Left renal cortex interstitium (tissue), 4 donors: Measurements from ENCODE around the gene IQUB. TPM values are rescaled to one million over a fixed set of nuclear protein-coding genes. Genes with fewer than 3 reads are reported as not detected.
"Not testable (repeated sequence)": the region's sequence is repeated elsewhere in the genome, so short reads cannot be mapped to it uniquely, and the experiment has no call there.

Experiments
- DNase-seq, 4 donors: peaks; one replicate each; pipeline ENCODE4 v3.0.0-alpha.2; 2013; ENCODE audit warnings: low read depth in 4 of 4, low spot score in 2 of 4, missing footprints in 1 of 4
- polyA plus RNA-seq, 4 donors: library from polyadenylated mRNA; unstranded; fragments of 120-200 nt; gene quantifications; one replicate each; pipeline ENCODE4 v1.2.1, GENCODE V29; 2013; ENCODE audit not compliant: insufficient read length in 4 of 4

IQUB gene
- polyA plus RNA-seq, 4 donors = 4.3 to 7.2 (median 5.9) TPM

- no peak for DNase-seq
Observed at GRCh38 chr7:123498031-123498430, 36.4 kb downstream of the IQUB start.

- DNase-seq = peak in 1 of 4 donors; percentile 15
Observed at GRCh38 chr7:123494193-123494796, 40.1 kb downstream of the IQUB start.

GRCh38 chr7:123492485-123492884 lies 41.9 kb downstream of the IQUB start:
- DNase-seq = no peak

- DNase-seq = no peak
Observed at GRCh38 chr7:123485721-123486120, 48.7 kb downstream of the IQUB start.

GRCh38 chr7:123485187-123485586 lies 49.2 kb downstream of the IQUB start:
- DNase-seq = no peak

- DNase-seq = no peak
Observed at GRCh38 chr7:123484199-123484598, 50.2 kb downstream of the IQUB start.

GRCh38 chr7:123480107-123480506 lies 54.3 kb downstream of the IQUB start:
- no peak for DNase-seq

- DNase-seq = not testable (repeated sequence)
Observed at GRCh38 chr7:123478056-123478455, 56.3 kb downstream of the IQUB start.

GRCh38 chr7:123472750-123473445 lies 61.5 kb downstream of the IQUB start:
- DNase-seq = no peak

- no peak for DNase-seq
Observed at GRCh38 chr7:123472327-123472726, 62.1 kb downstream of the IQUB start.

GRCh38 chr7:123468303-123468702 lies 66.1 kb downstream of the IQUB start:
- no peak for DNase-seq

- DNase-seq = no peak
Observed at GRCh38 chr7:123463890-123464289, 70.5 kb downstream of the IQUB start.

GRCh38 chr7:123460616-123461015 lies 73.8 kb downstream of the IQUB start:
- DNase-seq = no peak

GRCh38 chr7:123455965-123456470 lies 78.4 kb downstream of the IQUB start:
- no peak for DNase-seq

GRCh38 chr7:123440101-123440548 lies 94.3 kb downstream of the IQUB start:
- DNase-seq = no peak

- no peak for DNase-seq
Observed at GRCh38 chr7:123439191-123439590, 95.2 kb downstream of the IQUB start.

- no peak for DNase-seq
Observed at GRCh38 chr7:123437447-123437995, 96.9 kb downstream of the IQUB start.

- DNase-seq = no peak
Observed at GRCh38 chr7:123435080-123435700, 99.2 kb downstream of the IQUB start.

GRCh38 chr7:123433665-123434064 lies 100.7 kb downstream of the IQUB start:
- DNase-seq = no peak

GRCh38 chr7:123432601-123433000 lies 101.8 kb downstream of the IQUB start:
- DNase-seq = no peak

GRCh38 chr7:123431075-123431614 lies 103.2 kb downstream of the IQUB start:
- no peak for DNase-seq
